Neural cell (in vitro differentiated cells): Measurements from ENCODE around the gene HPCAL4. TPM values are rescaled to one million over a fixed set of nuclear protein-coding genes. Genes with fewer than 3 reads are reported as not detected.

ENCODE experiments used
- H2AFZ ChIP-seq: fragments of 200-600, 300-800 bp; sonication (generic), shearing (Covaris generic); 2 replicates; pipeline ENCODE4 v1.6.0; 2014; ENCODE audit warnings: low read depth, mild to moderate bottlenecking, antibody characterized with exemption, low read length, moderate library complexity
- H3F3A ChIP-seq: fragments of 200-600 bp; shearing (Covaris generic); 2 replicates; pipeline ENCODE4 v1.6.1; 2016; ENCODE audit warnings: mild to moderate bottlenecking, moderate library complexity, mixed read lengths, antibody characterized with exemption, low read length; ENCODE audit not compliant: insufficient read depth, poor library complexity, severe bottlenecking
- H3K27ac ChIP-seq: fragments of 200-600, 300-800 bp; sonication (generic), shearing (Covaris generic); 2 replicates; pipeline ENCODE4 v1.5.1; 2014; ENCODE audit warnings: mild to moderate bottlenecking, low read length, moderate library complexity
- H3K27me3 ChIP-seq: fragments of 300-800, 200-600 bp; sonication (generic), shearing (Covaris generic); 2 replicates; pipeline ENCODE4 v1.6.0; 2014; ENCODE audit warnings: mild to moderate bottlenecking, low read depth, low read length, moderate library complexity; ENCODE audit not compliant: insufficient read depth
- H3K36me3 ChIP-seq: fragments of 300-800, 200-600 bp; sonication (generic), shearing (Covaris generic); 2 replicates; pipeline ENCODE4 v1.5.1; 2014; ENCODE audit warnings: mild to moderate bottlenecking, antibody characterized with exemption, low read length, moderate library complexity; ENCODE audit not compliant: insufficient read depth
- H3K4me2 ChIP-seq: fragments of 300-800, 200-600 bp; sonication (generic), shearing (Covaris generic); 2 replicates; pipeline ENCODE4 v1.6.0; 2014; ENCODE audit warnings: mild to moderate bottlenecking, low read length
- H3K4me3 ChIP-seq: fragments of 300-800, 200-600 bp; sonication (generic), shearing (Covaris generic); 2 replicates; pipeline ENCODE4 v1.5.1; 2014; ENCODE audit warnings: mild to moderate bottlenecking, low read length, moderate library complexity
- H3K79me2 ChIP-seq: fragments of 200-600 bp; shearing (Covaris generic); replicated peaks from 2 replicates; pipeline ENCODE4 v1.6.0; 2014; ENCODE audit warnings: mild to moderate bottlenecking, low read length, moderate library complexity; ENCODE audit not compliant: insufficient read depth
- H3K9ac ChIP-seq: fragments of 300-800, 200-600 bp; sonication (generic), shearing (Covaris generic); 2 replicates; pipeline ENCODE4 v1.6.1; 2016; ENCODE audit warnings: mild to moderate bottlenecking, low read length, mixed read lengths
- H3K9me2 ChIP-seq: fragments of 200-600 bp; shearing (Covaris generic); 2 replicates; pipeline ENCODE4 v1.6.1; 2016; ENCODE audit warnings: mild to moderate bottlenecking, low read length, mixed read lengths; ENCODE audit not compliant: insufficient read depth
- H3K9me3 ChIP-seq: fragments of 200-600, 300-800 bp; sonication (generic), shearing (Covaris generic); 2 replicates; pipeline ENCODE4 v1.6.1; 2016; ENCODE audit warnings: mild to moderate bottlenecking, mixed run types, low read length, moderate library complexity, mixed read lengths
- H4K20me1 ChIP-seq: fragments of 200-600 bp; shearing (Covaris generic); 2 replicates; pipeline ENCODE4 v1.6.1; 2016; ENCODE audit warnings: mild to moderate bottlenecking, mixed run types; ENCODE audit not compliant: insufficient read depth
- EP300 ChIP-seq: fragments of 450-650 bp; conservative IDR thresholded peaks from 2 replicates; pipeline ENCODE4 v1.6.1; 2014; ENCODE audit warnings: antibody characterized with exemption, mild to moderate bottlenecking, moderate library complexity; ENCODE audit not compliant: poor library complexity, severe bottlenecking
- EZH2 ChIP-seq: fragments of 200-600, 300-800 bp; shearing (Covaris generic), sonication (generic); IDR thresholded peaks from 2 replicates; pipeline ENCODE4 v1.6.1; 2014; ENCODE audit warnings: antibody characterized with exemption, low read length, borderline replicate concordance, mild to moderate bottlenecking; ENCODE audit not compliant: insufficient read depth, poor library complexity, severe bottlenecking
- MXI1 ChIP-seq: fragments of 450-650 bp; conservative IDR thresholded peaks from 2 replicates; pipeline ENCODE4 v1.6.1; 2014; ENCODE audit warnings: antibody characterized with exemption, mild to moderate bottlenecking; ENCODE audit not compliant: poor library complexity, severe bottlenecking
- POLR2AphosphoS5 ChIP-seq: IDR thresholded peaks from 2 replicates; pipeline ENCODE4 v1.6.1; 2012
- RAD21 ChIP-seq: fragments of 450-650 bp; conservative IDR thresholded peaks from 2 replicates; pipeline ENCODE4 v1.6.1; 2014; ENCODE audit warnings: antibody characterized with exemption, mild to moderate bottlenecking, moderate library complexity
- REST ChIP-seq: IDR thresholded peaks from 2 replicates; pipeline ENCODE4 v1.6.1; 2012; ENCODE audit warnings: borderline replicate concordance
- SMC3 ChIP-seq: fragments of 450-650 bp; conservative IDR thresholded peaks from 2 replicates; pipeline ENCODE4 v1.6.1; 2014; ENCODE audit warnings: antibody characterized with exemption, mild to moderate bottlenecking, moderate library complexity; ENCODE audit not compliant: poor library complexity
- TAF1 ChIP-seq: IDR thresholded peaks from 2 replicates; pipeline ENCODE4 v1.6.1; 2012; ENCODE audit warnings: low read depth
- polyA plus RNA-seq: library from polyadenylated mRNA; depleted of rRNA; stranded (reverse); fragments of >200 nt; gene quantifications from 2 replicates; pipeline ENCODE4 v1.2.3, GENCODE V29; 2014
- TF ChIP-seq, protein P1 (sequence below): fragments of 450-650 bp; IDR thresholded peaks from 2 replicates; pipeline ENCODE4 v1.5.1; 2014; ENCODE audit warnings: antibody characterized with exemption, mild to moderate bottlenecking, moderate library complexity; ENCODE audit not compliant: poor library complexity, severe bottlenecking

Gene HPCAL4
- polyA plus RNA-seq, 1 donor from 2014 or later: 53.2 TPM

- H3K9me3 ChIP-seq: no peaks in the 10 kb centered on the region
- H3K4me2 ChIP-seq: no peak overlapping the region
- no peaks in the 10 kb centered on the region for H3K36me3 ChIP-seq
- no peak overlapping the region for H3K27ac ChIP-seq
- peaks cover 32% of the 10 kb centered on the region for H3K27me3 ChIP-seq
- no peak overlapping the region for H2AFZ ChIP-seq
- H3K9ac ChIP-seq: no peak overlapping the region
- H3F3A ChIP-seq: no peaks in the 10 kb centered on the region
- no peaks in the 10 kb centered on the region for H4K20me1 ChIP-seq
- H3K79me2 ChIP-seq: no peaks in the 10 kb centered on the region
- H3K9me2 ChIP-seq: no peaks in the 10 kb centered on the region
- no peak overlapping the region for H3K4me3 ChIP-seq
- TF ChIP-seq REST (no peak), SMC3 (no peak), RAD21 (no peak), EP300 (no peak), POLR2AphosphoS5 (no peak), TAF1 (no peak), EZH2 (no peak), MXI1 (no peak)
- TF ChIP-seq, protein P1, sequence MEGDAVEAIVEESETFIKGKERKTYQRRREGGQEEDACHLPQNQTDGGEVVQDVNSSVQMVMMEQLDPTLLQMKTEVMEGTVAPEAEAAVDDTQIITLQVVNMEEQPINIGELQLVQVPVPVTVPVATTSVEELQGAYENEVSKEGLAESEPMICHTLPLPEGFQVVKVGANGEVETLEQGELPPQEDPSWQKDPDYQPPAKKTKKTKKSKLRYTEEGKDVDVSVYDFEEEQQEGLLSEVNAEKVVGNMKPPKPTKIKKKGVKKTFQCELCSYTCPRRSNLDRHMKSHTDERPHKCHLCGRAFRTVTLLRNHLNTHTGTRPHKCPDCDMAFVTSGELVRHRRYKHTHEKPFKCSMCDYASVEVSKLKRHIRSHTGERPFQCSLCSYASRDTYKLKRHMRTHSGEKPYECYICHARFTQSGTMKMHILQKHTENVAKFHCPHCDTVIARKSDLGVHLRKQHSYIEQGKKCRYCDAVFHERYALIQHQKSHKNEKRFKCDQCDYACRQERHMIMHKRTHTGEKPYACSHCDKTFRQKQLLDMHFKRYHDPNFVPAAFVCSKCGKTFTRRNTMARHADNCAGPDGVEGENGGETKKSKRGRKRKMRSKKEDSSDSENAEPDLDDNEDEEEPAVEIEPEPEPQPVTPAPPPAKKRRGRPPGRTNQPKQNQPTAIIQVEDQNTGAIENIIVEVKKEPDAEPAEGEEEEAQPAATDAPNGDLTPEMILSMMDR: no peak
These were observed 24.5 kb downstream of the HPCAL4 start for GRCh38 chr1:39666772-39667171.

- Histone ChIP-seq H3K9ac (no peak overlapping the region), H2AFZ (no peak overlapping the region), H3K36me3 (no peaks in the 10 kb centered on the region), H3K9me3 (no peaks in the 10 kb centered on the region), H3K4me2 (no peak overlapping the region), H3K4me3 (no peak overlapping the region), H3K27me3 (peaks cover 2% of the 10 kb centered on the region), H3K79me2 (no peaks in the 10 kb centered on the region), H3F3A (no peaks in the 10 kb centered on the region), H4K20me1 (no peaks in the 10 kb centered on the region), H3K9me2 (no peaks in the 10 kb centered on the region), H3K27ac (no peak overlapping the region)
- TF ChIP-seq, protein P1: no peak
- TF ChIP-seq EZH2 (no peak), SMC3 (no peak)
These were observed 27.7 kb downstream of the HPCAL4 start for GRCh38 chr1:39663559-39663958.
